OCI-LY1 (cell line): ENCODE measurements around the gene MLH3.

Experiments
- H2AFZ ChIP-seq: fragments of 200-600 bp; sonication (generic), shearing (Covaris generic); 2 replicates; pipeline ENCODE4 v1.6.0; 2014; ENCODE audit warnings: antibody characterized with exemption, mild to moderate bottlenecking, low read length
- H3F3A ChIP-seq: fragments of 200-600 bp; sonication (generic), shearing (Covaris generic); 2 replicates; pipeline ENCODE4 v1.6.0; 2014; ENCODE audit warnings: mild to moderate bottlenecking, antibody characterized with exemption, low read length, moderate library complexity; ENCODE audit not compliant: insufficient read depth
- H3K27ac ChIP-seq: fragments of 200-600 bp; sonication (generic); 2 replicates; pipeline ENCODE4 v1.5.1; 2014; ENCODE audit warnings: low read length, mixed run types, mild to moderate bottlenecking, low read depth; ENCODE audit not compliant: poor library complexity, severe bottlenecking
- H3K27me3 ChIP-seq: fragments of 200-600 bp; sonication (generic); 2 replicates; pipeline ENCODE4 v1.6.0; 2014; ENCODE audit warnings: antibody characterized with exemption, mild to moderate bottlenecking, low read length, moderate library complexity; ENCODE audit not compliant: insufficient read depth
- H3K36me3 ChIP-seq: fragments of 200-600 bp; sonication (generic); 2 replicates; pipeline ENCODE4 v1.6.1; 2014; ENCODE audit warnings: mild to moderate bottlenecking, antibody characterized with exemption, low read length, moderate library complexity, mixed read lengths; ENCODE audit not compliant: insufficient read depth
- H3K4me1 ChIP-seq: fragments of 200-600 bp; sonication (generic); 2 replicates; pipeline ENCODE4 v1.5.1; 2014; ENCODE audit warnings: mild to moderate bottlenecking, low read length, moderate library complexity; ENCODE audit not compliant: insufficient read depth, severe bottlenecking
- H3K4me2 ChIP-seq: fragments of 200-600 bp; sonication (generic), shearing (Covaris generic); 2 replicates; pipeline ENCODE4 v1.6.1; 2014; ENCODE audit warnings: low read length
- H3K4me3 ChIP-seq: fragments of 200-600 bp; sonication (generic); 2 replicates; pipeline ENCODE4 v1.5.1; 2014; ENCODE audit warnings: low read length, low read depth, mild to moderate bottlenecking, mixed read lengths; ENCODE audit not compliant: poor library complexity, severe bottlenecking
- H3K79me2 ChIP-seq: fragments of 200-600 bp; shearing (Covaris generic); 2 replicates; pipeline ENCODE4 v1.6.1; 2016; ENCODE audit warnings: mixed run types, low read length, mixed read lengths; ENCODE audit not compliant: insufficient read depth
- H3K9ac ChIP-seq: fragments of 200-600 bp; sonication (generic), shearing (Covaris generic); 2 replicates; pipeline ENCODE4 v1.6.1; 2014; ENCODE audit warnings: mild to moderate bottlenecking, low read length, mixed read lengths
- H3K9me2 ChIP-seq: fragments of 200-600 bp; sonication (generic), shearing (Covaris generic); 2 replicates; pipeline ENCODE4 v1.6.1; 2014; ENCODE audit warnings: low read depth, mild to moderate bottlenecking, low read length, mixed read lengths
- H3K9me3 ChIP-seq: fragments of 200-600 bp; shearing (Covaris generic); 2 replicates; pipeline ENCODE4 v1.6.1; 2014; ENCODE audit warnings: low read length, mixed read lengths
- H4K20me1 ChIP-seq: fragments of 200-600 bp; sonication (generic), shearing (Covaris generic); 2 replicates; pipeline ENCODE4 v1.6.0; 2016; ENCODE audit warnings: mild to moderate bottlenecking, low read length; ENCODE audit not compliant: insufficient read depth
- CTCF ChIP-seq: fragments of 200-600 bp; sonication (generic), shearing (Covaris generic); IDR thresholded peaks from 2 replicates; pipeline ENCODE4 v1.5.1; 2017; ENCODE audit warnings: mild to moderate bottlenecking, antibody characterized with exemption, low read length, moderate library complexity, mixed read lengths
- EZH2 ChIP-seq: fragments of 200-600 bp; sonication (generic), shearing (Covaris generic); IDR thresholded peaks from 2 replicates; pipeline ENCODE4 v1.8.0; 2017; ENCODE audit warnings: borderline replicate concordance, mixed run types, mild to moderate bottlenecking, antibody characterized with exemption, low read length, moderate library complexity, mixed read lengths

MLH3 gene

DNA sequence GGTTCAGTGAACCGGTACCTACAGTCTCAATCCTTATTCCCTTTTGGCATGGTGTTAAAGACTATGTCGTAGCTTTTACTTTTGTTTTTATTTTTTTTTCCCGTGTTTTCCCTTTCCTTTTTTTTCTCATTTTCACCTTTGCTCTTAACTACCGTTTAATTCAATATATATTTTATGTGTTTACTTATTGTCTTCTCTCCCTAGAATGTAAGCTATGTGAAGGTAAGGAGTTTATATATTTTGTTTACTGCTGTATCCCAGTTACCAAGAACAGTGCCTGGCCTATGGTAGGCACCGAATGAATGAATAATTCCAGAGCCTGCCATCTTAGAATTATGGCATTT lies 261 bp upstream of the MLH3 start:
- Histone ChIP-seq H3K79me2 (no peaks in the 10 kb centered on the region), H3K4me3 (peak overlapping the region; percentile 73), H3F3A (0 out of 2 replicates have a peak, but pooled peaks cover 7% of the 10 kb centered on the region), H4K20me1 (no peaks in the 10 kb centered on the region), H3K9me2 (no peaks in the 10 kb centered on the region), H3K9ac (peak overlapping the region; percentile 85; the same call in 1 of the 2 replicates), H3K4me2 (peak overlapping the region; percentile 78), H3K27ac (no peak overlapping the region), H3K4me1 (peaks cover 21% of the 10 kb centered on the region), H3K36me3 (peaks cover 30% of the 10 kb centered on the region; the same call in 1 of the 2 replicates), H3K27me3 (no peaks in the 10 kb centered on the region), H3K9me3 (no peaks in the 10 kb centered on the region), H2AFZ (no peak overlapping the region)
- no peak for TF ChIP-seq CTCF
- no peak for TF ChIP-seq EZH2

GRCh38 chr14:75049731-75050201 lies 1.5 kb downstream of the MLH3 start:
- peak overlapping the region; percentile 73 for H3K4me3 ChIP-seq
- no peaks in the 10 kb centered on the region for H4K20me1 ChIP-seq
- peak overlapping the region; percentile 78 for H3K4me2 ChIP-seq
- TF ChIP-seq CTCF, result no peak
- TF ChIP-seq EZH2, result no peak
- no peaks in the 10 kb centered on the region for H3K9me2 ChIP-seq
- H3K9me3 ChIP-seq, result no peaks in the 10 kb centered on the region
- peaks cover 27% of the 10 kb centered on the region; the same call in 1 of the 2 replicates for H3K36me3 ChIP-seq
- no peaks in the 10 kb centered on the region for H3K27me3 ChIP-seq
- H3F3A ChIP-seq, result 0 out of 2 replicates have a peak, but pooled peaks cover 7% of the 10 kb centered on the region
- H3K79me2 ChIP-seq, result no peaks in the 10 kb centered on the region
- H2AFZ ChIP-seq, result no peak overlapping the region
- no peak overlapping the region for H3K27ac ChIP-seq
- peaks cover 25% of the 10 kb centered on the region for H3K4me1 ChIP-seq
- no peak overlapping the region for H3K9ac ChIP-seq

GRCh38 chr14:75049136-75049535 lies 2.1 kb downstream of the MLH3 start:
- H3K79me2 ChIP-seq, result no peaks in the 10 kb centered on the region
- no peaks in the 10 kb centered on the region for H3K27me3 ChIP-seq
- no peaks in the 10 kb centered on the region for H4K20me1 ChIP-seq
- no peak overlapping the region for H3K27ac ChIP-seq
- H3K9ac ChIP-seq, result no peak overlapping the region
- no peak for TF ChIP-seq EZH2
- TF ChIP-seq CTCF, result no peak
- no peak overlapping the region for H2AFZ ChIP-seq
- no peaks in the 10 kb centered on the region for H3K9me2 ChIP-seq
- H3K36me3 ChIP-seq, result peaks cover 31% of the 10 kb centered on the region; the same call in 1 of the 2 replicates
- no peak overlapping the region for H3K4me3 ChIP-seq
- H3K9me3 ChIP-seq, result no peaks in the 10 kb centered on the region
- peaks cover 29% of the 10 kb centered on the region for H3K4me1 ChIP-seq
- H3K4me2 ChIP-seq, result no peak overlapping the region
- H3F3A ChIP-seq, result 0 out of 2 replicates have a peak, but pooled peaks cover 7% of the 10 kb centered on the region
